ENCODE measurements around the gene NEIL1.

Gene NEIL1

GRCh38 chr15:75397494-75397893 is 50.7 kb downstream of the NEIL1 start:
- no peak for DNase-seq

GRCh38 chr15:75403892-75404291 is 57.1 kb downstream of the NEIL1 start:
- no peak for DNase-seq
